Renal pelvis (tissue), 4 donors: Measurements from ENCODE around the gene TMCC1. TPM values are rescaled to one million over a fixed set of nuclear protein-coding genes. Genes with fewer than 3 reads are reported as not detected.
"Not testable (repeated sequence)": the region's sequence is repeated elsewhere in the genome, so short reads cannot be mapped to it uniquely, and the experiment has no call there.

Source experiments
- DNase-seq: peaks from one replicate; pipeline ENCODE4 v3.0.0-alpha.2; 2013
- polyA plus RNA-seq, 3 donors: library from polyadenylated mRNA; unstranded; fragments of 120-200 nt; gene quantifications; one replicate each; pipeline ENCODE4 v1.2.1, GENCODE V29; 2013; ENCODE audit not compliant: insufficient read length in 3 of 3

TMCC1 gene
- polyA plus RNA-seq, 3 donors = 22.2 to 28.4 (median 22.8) TPM

DNA sequence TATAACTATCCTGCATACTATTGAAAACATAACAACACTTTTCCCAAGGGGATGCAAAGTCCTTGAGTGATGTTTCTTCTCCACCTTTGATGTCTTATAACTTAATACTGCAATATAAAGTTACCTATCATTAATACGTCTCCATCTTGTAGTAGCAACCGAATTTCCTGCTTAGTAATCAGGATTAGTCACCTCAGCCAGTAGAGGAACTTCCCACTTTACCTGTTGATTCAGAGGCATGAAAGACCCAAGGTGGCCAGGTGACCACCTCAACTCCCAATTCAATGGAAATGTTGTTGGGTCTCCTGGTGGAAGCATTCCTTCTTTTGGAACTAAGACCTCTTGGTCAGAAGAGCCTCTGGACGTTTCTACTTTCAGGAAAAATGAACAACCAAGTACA is 3.5 kb upstream of the TMCC1 start:
- no peak for DNase-seq

DNA sequence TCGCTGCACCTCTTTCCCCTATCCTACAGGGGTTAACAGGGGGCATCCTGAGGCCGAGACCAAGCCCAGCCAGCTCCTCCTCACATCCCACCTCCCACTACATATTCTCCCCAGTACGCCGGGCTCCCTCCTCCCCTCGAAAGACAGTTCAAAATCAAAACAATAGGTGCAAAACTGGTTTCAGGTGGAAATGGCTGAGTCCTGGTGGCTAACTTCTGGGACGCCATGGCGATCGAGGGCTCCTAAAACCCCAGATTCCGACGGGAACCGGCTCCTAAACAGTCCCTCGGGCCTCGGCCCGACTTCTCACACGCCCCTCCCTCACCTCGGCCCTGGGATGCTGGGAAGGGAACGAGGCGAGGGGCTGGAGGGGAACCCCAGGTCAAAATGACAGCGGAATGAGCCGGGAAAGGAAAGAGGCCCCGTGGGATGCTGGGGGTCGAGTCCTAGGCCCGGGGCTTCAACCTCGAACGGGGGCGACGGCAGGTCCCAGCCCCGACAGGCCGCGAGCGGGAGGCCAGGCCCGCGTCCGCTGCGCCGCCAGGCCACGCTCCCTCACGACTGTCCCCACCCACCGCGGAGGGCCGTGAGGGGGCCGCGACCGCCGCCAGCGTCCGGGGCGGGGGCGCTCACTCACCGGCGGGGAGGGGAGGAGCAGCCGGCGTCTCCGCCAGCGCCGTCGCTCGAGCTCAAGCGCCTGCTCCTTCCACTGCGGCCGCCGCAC is 492 bp downstream of the TMCC1 start:
- DNase-seq = peak; percentile 57

GRCh38 chr3:129892486-129892856 is 1.0 kb downstream of the TMCC1 start:
- no peak for DNase-seq

- no peak for DNase-seq
Measured at GRCh38 chr3:129890891-129891290, 2.6 kb downstream of the TMCC1 start.

GRCh38 chr3:129890125-129890524 is 3.4 kb downstream of the TMCC1 start:
- no peak for DNase-seq

GRCh38 chr3:129888771-129889170 is 4.7 kb downstream of the TMCC1 start:
- no peak for DNase-seq

DNA sequence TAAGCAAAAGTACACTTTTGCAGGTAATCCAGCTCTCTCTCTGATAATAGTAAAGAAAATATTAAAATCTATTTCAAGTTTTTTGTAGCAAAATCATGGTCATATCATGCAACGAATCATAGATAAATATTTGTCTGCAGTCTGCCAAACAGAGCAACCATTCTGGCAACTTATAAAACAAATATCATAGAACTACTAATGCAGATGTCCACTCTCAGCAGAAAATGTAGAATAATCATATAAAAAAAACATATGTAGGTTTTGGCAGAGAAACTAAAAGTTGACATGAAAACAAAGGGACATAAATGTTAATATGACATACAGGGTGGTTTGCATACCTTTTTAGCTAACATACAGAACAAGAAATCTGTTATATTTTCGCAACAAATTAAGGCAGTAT is 12.2 kb downstream of the TMCC1 start:
- no peak for DNase-seq

DNA sequence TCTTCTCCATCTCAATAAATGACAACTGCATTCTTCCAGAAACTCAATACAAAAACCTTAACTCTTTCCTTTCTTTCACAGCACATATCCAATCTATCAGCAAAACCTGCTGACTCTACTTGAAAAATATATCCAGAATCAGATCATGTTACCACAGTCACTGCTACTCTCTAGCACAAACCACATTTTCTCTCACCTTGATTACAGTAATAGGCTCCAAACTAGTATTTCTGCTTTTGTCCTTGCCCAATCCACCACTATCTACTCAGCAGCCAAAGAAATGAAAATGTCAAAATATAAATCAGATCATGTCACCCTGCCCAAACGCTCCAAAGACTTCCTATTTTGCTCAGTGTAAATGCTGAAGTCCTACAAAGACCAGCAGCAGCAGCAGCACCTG is 15.2 kb downstream of the TMCC1 start:
- DNase-seq = no peak

- DNase-seq = not testable (repeated sequence)
Measured at GRCh38 chr3:129874479-129874878, 19.0 kb downstream of the TMCC1 start.

- DNase-seq = no peak
Measured at GRCh38 chr3:129868912-129869311, 24.6 kb downstream of the TMCC1 start.

GRCh38 chr3:129867506-129868124 is 25.9 kb downstream of the TMCC1 start:
- no peak for DNase-seq

DNA sequence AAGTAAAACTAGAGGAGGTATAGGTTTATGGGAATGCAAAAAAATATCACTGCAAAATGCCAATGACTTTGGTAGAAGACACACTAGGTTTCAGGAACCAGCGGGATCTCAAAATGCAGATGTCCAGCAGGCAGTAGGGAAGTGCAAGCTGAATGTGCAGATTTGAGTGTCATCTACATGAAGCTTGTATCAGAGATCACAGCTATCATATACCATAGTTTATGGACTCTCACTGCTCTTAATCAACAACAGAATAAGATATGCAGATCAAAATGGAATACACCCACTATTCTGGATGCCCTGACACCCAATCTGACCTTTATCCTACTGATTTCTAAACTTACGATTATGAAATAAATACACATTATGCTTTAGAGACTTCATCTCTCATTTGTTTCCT is 27.7 kb downstream of the TMCC1 start:
- no peak for DNase-seq

- DNase-seq = no peak
Measured at GRCh38 chr3:129864519-129864918, 29.0 kb downstream of the TMCC1 start.

DNA sequence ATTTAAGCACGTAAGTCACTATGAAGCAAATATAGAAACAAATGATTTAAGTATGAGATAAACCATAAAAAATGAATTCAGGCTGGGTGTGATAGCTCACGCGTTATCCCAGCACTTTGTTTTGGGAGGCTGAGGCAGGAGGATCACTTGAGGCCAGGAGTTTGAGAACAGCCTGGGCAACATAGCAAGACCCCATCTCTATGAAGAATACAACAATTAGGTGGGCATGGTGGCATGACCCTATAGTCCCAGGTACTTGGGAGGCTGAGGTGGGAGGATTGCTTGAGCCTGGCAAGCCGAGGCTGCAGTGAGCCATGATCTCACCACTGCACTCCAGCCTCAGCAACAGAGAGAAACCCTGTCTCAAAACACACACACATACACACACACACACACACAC is 34.2 kb downstream of the TMCC1 start:
- no peak for DNase-seq

- DNase-seq = no peak
Measured at GRCh38 chr3:129857899-129858298, 35.6 kb downstream of the TMCC1 start.

GRCh38 chr3:129856790-129857189 is 36.7 kb downstream of the TMCC1 start:
- not testable (repeated sequence) for DNase-seq

DNA sequence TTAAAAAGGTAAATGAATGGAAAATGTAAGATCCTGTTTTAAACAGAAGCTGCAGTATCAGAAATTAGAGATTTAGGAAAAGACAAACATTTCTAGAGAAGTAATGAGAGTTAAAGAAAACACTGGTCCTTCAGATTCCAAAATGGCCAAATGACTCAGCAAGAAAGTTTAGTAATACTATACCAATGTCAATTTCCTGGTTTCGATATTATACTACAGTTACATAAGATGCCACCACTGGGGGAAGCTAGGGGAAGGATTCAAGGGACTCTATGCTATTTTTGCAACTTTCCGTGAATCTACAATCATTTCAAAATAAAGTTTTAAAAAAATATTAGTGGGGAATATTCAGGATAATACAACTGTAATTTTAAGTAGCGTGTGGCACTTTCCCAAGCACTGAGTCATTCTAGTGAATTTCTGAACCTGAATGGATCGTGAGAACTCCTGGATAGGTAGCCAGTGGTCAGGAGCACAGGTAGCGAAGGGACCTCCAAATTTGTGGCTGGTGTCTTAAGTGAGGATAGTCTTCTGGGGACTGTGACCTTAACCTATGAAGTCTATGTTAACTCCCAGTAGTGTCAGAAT is 37.6 kb downstream of the TMCC1 start:
- DNase-seq = no peak

DNA sequence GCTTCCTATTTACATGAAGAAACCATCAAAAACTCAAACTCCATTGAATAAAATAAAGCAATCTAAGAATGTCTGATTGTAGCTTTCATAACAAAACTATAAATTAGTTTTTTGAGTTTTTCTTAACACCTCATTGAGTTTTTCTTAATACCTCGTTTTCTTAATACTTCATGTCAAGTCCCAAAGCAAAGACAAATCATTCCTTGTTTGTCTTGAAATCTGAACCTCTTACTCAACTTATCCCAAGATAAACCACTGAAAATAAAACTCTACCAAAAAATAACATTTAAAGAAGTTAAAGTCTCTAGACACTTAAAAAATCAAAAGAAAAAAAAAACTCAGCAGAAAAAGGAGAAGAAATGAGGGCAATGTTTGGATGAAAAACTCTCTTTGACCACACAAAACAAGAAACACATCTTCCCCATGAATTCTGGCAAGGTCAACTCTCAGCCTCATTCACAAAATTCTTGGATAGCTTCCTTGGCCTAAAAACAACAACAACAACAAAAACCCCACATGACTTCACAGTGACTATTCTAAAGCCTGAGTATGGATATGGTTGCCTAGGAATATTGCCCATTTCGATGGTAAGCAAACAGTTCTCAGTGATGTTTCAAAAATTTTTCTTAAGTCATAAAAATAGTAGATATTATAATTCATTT is 38.2 kb downstream of the TMCC1 start:
- peak; percentile 23 for DNase-seq

- no peak for DNase-seq
Measured at GRCh38 chr3:129854460-129854859, 39.1 kb downstream of the TMCC1 start.

DNA sequence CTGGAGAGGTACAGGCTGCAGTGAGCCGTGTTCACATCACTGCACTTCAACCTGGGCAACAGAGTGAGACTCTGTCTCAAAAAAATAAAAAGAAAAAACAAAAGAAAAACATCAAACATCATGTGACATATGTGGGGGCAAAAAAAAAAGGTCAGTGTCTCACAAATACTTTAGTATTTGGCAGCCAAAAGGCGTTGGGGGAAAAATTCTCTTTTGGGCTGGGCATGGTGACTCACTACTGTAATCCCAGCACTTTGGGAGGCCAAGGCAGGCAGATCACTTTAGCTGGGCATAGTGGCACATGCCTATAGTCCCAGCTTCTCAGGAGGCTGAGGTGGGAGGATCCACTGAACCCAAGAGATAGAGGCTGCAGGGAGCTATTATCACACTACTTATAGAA is 47.6 kb downstream of the TMCC1 start:
- DNase-seq = no peak

DNA sequence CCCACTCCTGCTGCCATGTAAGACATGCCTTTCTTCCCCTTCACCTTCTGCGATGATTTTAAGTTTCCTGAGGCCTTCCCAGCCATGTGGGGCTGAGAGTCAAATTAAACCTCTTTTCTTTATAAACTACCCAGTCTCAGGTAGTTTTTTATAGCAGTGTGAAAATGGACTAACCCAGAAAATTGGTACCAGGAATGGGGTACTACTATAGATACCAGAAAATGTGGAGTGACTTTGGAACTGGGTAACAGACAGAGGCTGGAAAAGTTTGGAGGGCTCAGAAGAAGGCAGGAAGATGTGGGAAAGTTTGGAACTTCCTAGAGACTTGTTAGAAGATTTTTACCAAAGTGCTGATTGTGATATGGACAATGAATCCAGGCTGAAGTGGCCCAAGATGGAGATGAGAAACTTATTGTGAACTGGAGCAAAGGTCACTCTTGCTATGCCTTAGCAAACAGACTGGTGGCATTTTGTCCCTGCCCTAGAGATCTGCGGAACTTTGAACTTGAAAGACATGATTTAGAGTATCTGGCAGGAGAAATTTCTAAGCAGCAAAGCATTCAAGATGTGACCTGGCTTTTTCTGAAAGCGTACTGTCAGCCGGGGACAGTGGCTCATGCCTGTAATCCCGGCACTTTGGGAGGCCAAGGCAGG is 52.7 kb downstream of the TMCC1 start:
- no peak for DNase-seq

DNA sequence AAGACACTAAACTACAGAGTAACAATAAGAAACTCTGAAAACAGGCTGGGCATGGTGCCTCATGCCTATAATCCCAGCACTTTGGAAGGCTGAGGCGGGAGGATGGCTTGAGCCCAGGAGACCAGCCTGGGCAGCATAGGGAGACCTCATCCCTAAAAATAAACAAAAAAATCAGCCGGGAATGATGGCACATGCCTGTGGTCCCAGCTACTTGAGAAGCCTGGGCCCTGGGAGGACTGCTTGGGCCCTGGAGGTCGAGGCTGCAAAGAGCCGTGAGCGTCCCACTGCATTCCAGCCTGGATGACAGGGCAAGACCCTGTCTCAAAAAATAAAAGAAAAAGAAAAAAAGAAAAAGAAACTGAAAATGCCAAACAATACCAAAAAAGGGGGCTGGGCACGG is 55.4 kb downstream of the TMCC1 start:
- DNase-seq = no peak
